HG03045 (cell line): ENCODE results near the gene ELOVL6.

Experiments used
- ATAC-seq: cut with Tn5 transposase; IDR thresholded peaks from one replicate; pipeline ENCODE4 v1.9.1; 2021; ENCODE audit warnings: mild to moderate bottlenecking, moderate library complexity; ENCODE audit not compliant: unreplicated experiment

The ELOVL6 gene

DNA sequence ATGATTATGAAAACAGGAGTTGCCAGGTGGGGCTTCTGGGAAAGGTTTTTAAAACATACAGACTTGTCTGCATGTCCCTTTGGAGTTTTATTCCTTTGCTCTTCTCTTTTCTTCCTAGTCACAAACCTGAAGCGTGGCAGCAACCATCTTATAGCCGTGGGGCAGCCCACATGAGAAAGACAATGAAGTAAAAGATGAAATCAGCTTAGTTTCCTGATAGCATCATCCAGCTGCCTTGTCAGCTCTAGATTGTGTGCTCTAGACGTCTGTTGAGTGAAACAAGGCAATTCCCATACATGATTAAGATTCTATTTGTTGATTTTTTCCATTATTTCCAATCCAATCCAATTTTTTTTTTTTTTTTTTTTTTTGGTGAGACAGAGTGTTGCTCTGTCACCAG lies 68.9 kb downstream of the ELOVL6 start:
- no peak for ATAC-seq

- ATAC-seq, result no peak
Observed at GRCh38 chr4:110128472-110128919, 69.9 kb downstream of the ELOVL6 start.

GRCh38 chr4:110128029-110128428 lies 70.4 kb downstream of the ELOVL6 start:
- ATAC-seq, result no peak

DNA sequence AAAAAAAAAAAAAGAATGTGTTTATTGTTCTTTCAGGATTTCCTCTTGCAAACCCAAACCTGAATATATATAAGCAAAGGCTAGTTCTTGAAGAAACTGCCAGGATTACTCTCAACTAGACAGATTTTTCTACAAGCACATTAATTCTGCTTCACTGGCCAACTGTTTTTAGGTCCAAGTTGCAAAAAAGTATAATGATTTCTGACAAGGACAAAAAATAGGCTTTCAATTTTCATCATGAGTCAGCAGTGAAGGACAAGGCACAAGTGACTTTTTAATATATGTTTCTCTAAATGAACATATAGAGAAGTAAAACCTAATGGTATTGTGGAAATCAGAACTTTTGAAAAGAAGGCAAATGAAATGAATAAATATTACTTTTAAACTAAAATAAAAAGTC lies 73.7 kb downstream of the ELOVL6 start:
- ATAC-seq, result no peak

DNA sequence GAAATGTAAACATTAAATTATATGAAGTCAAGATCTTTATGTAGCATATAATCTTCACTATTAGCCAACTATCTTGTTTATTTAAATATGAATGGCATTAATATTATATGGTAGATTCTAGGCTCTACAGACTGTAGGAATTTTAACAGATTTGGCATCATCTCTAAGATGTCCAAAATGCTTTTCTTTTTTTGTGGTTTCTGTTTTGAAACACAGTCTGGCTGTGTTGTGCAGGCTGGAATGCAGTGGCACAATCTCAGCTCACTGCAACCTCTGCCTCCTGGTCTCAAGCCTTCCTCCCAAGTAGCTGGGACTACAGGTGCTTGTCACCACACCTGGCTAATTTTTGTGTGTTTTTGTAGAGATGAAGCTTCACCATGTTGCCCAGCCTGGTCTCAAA lies 76.2 kb downstream of the ELOVL6 start:
- ATAC-seq, result no peak

GRCh38 chr4:110120506-110120905 lies 77.9 kb downstream of the ELOVL6 start:
- ATAC-seq, result no peak

GRCh38 chr4:110119880-110120279 lies 78.5 kb downstream of the ELOVL6 start:
- no peak for ATAC-seq

GRCh38 chr4:110119337-110119736 lies 79.1 kb downstream of the ELOVL6 start:
- ATAC-seq, result no peak

- ATAC-seq, result no peak
Observed at GRCh38 chr4:110112056-110112455, 86.4 kb downstream of the ELOVL6 start.

DNA sequence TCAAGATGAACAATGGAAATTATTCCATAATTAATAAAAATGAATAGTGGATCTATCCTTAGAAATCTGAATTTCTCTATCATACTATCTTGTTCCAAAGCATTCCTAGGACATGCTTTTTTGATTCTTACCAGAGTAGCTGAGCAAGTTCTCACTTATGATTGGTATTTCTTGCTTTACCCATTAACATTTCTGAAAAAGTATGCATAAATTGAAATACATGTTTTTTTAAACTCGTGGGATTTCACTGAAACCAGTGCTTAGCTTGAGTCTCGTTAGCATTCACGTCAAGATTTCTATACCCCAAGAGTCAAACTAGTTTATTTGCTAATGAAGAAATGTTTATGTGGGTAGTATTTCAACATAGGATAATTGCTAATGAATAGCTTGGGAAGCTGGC lies 89.0 kb downstream of the ELOVL6 start:
- ATAC-seq, result no peak

DNA sequence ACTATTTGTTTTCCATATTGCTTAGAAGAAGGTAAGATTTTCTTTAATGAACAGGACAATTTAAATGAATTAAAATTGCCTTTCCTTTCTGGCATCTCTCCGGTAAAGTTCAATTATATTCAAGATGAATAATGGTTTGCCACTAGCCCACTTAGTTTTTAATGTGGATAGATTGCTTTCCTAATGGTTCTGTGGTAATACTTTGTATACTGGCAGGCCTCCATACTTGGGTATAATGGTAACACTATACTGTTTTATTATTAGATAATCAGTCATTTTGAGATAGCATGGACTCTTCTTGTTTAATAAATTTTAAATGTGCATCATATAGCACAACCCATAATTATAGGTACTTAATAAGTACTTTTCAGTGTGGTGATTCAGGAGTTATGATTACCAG lies 89.5 kb downstream of the ELOVL6 start:
- ATAC-seq, result no peak

- peak; percentile 68 for ATAC-seq
Observed at GRCh38 chr4:110108422-110108821, 90.0 kb downstream of the ELOVL6 start.

DNA sequence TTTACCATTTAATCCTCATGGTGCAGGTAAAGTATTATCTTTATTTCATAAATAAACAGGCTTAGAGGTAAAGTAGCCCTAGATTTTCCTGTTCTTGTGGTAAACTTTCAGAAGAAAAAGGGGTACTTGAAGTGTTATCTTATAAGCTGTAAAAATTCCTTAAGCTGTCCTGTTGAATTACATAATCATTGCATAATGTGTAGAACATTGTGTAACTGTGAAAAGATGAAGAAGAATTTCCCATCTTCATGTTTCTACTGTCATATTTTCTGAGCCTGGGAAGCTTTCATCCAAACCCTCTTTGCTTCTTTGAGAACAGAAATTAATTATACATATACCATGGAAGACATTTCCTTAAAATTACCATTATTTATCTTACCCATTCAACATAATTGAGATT lies 90.5 kb downstream of the ELOVL6 start:
- ATAC-seq, result no peak

DNA sequence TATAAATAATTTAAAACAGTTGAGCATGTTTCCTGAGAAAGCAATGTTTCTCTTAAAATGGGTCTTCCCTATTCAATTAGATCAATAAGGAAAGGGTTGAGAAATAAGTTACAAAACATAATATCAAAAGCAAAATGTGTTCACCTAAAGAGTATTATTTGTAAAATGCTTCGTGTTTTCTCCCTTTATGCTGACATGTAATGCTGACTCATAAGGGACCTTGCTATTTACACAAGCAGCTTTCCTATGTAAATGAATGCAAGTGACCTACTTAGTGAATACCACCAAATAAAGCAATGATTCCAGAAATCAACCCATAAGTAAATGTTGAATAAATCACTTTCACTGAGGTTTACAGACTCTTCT lies 91.5 kb downstream of the ELOVL6 start:
- ATAC-seq, result no peak

DNA sequence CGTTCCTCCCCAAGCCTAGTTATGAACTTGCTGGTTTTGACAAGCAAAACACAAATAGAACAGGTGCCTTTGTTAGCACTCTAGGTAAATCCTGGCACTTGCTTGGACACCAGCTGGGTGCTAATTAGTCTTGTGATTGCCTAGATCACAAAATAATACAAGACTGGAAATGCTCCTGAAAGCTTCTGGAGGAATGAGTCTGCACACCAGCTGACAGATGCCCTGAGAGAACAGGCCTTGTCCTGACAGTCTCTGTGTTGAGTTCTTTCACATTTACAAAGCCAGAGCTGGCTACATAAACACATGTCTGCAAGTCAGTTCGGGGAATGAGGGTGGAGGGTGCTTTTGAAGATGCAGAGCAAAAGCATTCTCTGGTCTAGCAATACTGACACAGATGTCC lies 93.8 kb downstream of the ELOVL6 start:
- no peak for ATAC-seq

GRCh38 chr4:110099638-110100037 lies 98.8 kb downstream of the ELOVL6 start:
- ATAC-seq, result no peak

DNA sequence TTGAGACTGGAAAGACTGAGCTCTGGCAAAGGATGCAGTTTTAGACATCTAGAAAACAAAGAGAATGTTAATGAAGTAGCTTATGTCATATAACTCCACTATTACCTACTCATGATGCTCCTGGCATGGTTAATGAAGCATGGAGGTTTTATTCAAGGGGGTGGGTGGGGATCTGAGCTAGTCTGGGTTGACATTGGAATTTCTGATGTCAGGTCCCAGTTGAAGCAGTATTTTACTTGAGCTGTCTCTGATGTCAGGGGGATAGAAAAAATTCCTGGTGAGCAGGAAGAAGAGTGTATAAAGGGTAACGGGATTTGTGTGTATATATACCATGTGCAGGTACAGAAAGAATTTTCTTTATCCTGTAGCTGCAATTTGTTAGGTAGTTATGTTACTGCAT lies 102.0 kb downstream of the ELOVL6 start:
- ATAC-seq, result no peak

GRCh38 chr4:110092646-110093045 lies 105.8 kb downstream of the ELOVL6 start:
- ATAC-seq, result no peak

DNA sequence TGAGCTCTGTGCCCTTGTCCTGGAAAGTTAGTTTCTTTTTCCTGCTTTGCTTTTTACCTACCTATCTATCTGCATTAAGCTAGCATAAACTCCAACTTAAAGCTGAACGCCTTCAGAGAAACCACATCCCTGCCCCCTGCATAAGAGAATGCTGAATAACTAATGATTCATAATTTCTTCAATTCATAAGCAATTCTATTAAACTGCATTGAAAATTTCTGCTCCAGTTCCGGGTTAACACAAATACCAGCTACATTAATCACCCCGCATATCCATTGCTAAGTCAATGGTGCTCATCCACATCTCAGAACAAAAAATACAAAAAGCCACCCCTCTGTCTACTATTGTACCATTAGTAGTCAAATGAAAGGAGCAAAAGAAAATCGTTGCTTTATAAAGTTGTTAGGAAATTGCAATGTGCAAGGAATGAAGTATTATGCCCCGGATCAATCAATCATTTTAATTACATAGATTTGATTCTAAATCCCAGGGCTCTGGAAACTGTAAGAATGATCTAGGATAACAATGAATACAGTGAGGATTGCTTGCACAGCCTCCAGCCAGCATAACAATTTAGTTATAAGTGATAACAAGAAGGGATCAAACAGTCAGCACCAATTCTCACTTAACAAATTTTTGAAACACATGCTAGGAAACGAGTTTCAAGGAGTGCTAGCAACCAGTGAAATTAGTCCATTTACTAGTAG lies 106.8 kb downstream of the ELOVL6 start:
- no peak for ATAC-seq

DNA sequence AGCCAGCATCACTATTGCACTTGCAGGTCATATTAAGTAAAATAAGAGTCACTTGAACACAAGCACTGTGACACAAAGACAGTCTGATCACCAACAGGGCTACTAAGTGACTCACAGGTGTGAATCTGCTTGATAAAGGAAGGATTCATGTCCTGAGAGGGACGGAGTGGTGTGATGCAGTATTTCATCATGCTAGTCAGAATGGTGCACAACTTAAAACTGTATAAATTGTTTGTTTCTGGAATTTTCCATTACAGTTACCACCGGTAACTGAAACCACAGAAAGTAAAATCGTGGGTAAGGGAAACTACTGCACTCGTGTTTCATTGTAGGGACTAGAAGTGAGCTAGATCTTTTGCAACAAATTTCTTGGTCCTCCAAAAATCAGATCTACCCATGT lies 109.7 kb downstream of the ELOVL6 start:
- peak; percentile 56 for ATAC-seq

DNA sequence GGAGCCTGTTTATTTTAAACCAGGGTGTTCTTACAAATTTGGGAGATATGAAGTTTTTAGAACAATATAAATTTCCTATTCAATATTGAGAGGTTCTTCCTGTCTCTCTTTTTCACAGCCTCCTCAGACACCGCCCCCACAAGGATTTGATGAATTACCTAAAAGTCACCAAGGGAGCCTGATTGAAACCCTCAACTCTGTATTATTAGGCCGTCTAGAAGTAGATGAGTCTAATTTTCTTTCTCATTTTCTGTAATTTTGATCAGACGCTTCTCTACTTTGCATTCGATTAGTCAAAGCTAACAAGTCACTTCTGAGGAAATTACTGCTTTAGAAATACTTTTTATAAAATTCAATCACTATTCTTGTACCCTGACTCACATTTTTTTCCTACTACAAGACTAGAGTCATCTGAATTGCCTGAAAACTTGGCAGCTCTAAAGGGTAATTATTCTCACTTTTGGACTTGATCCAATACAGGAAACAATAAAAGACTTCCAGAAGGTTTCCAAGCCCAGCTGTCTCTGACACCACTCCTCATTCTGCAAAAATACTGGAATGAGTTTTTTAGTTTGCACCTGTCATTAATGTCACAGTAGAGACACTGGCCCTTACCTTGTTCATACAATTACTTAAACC lies 111.2 kb downstream of the ELOVL6 start:
- no peak for ATAC-seq

- no peak for ATAC-seq
Observed at GRCh38 chr4:110085131-110085530, 113.3 kb downstream of the ELOVL6 start.

- no peak for ATAC-seq
Observed at GRCh38 chr4:110084154-110084553, 114.3 kb downstream of the ELOVL6 start.
